Renal pelvis (tissue), 4 donors: ENCODE data around the gene KRT7. TPM values are rescaled to one million over a fixed set of nuclear protein-coding genes. Genes with fewer than 3 reads are reported as not detected.
"Not testable (repeated sequence)": the region's sequence is repeated elsewhere in the genome, so short reads cannot be mapped to it uniquely, and the experiment has no call there.

ENCODE experiments used
- DNase-seq: peaks from one replicate; pipeline ENCODE4 v3.0.0-alpha.2; 2013
- polyA plus RNA-seq, 3 donors: library from polyadenylated mRNA; unstranded; fragments of 120-200 nt; gene quantifications; one replicate each; pipeline ENCODE4 v1.2.1, GENCODE V29; 2013; ENCODE audit not compliant: insufficient read length in 3 of 3

Gene KRT7
- polyA plus RNA-seq, 3 donors = 62.3 to 83.1 (median 64.3) TPM

GRCh38 chr12:52227606-52228166, 5.4 kb upstream of the KRT7 start:
- no peak for DNase-seq

GRCh38 chr12:52228366-52228765, 4.7 kb upstream of the KRT7 start:
- no peak for DNase-seq

GRCh38 chr12:52228931-52229330, 4.1 kb upstream of the KRT7 start:
- DNase-seq = no peak

- DNase-seq = no peak
Measured at GRCh38 chr12:52229836-52230343, 3.2 kb upstream of the KRT7 start.

GRCh38 chr12:52230364-52231281, 2.4 kb upstream of the KRT7 start:
- DNase-seq = no peak

GRCh38 chr12:52231305-52232202, 1.5 kb upstream of the KRT7 start:
- DNase-seq = no peak

GRCh38 chr12:52232203-52232673, 805 bp upstream of the KRT7 start:
- no peak for DNase-seq

- no peak for DNase-seq
Measured at GRCh38 chr12:52233462-52234207, 592 bp downstream of the KRT7 start.

- DNase-seq = no peak
Measured at GRCh38 chr12:52234223-52234810, 1.3 kb downstream of the KRT7 start.

GRCh38 chr12:52235001-52235764, 2.1 kb downstream of the KRT7 start:
- DNase-seq = no peak

GRCh38 chr12:52235822-52236361, 2.8 kb downstream of the KRT7 start:
- no peak for DNase-seq

GRCh38 chr12:52236386-52237050, 3.5 kb downstream of the KRT7 start:
- no peak for DNase-seq

- no peak for DNase-seq
Measured at GRCh38 chr12:52238207-52238840, 5.3 kb downstream of the KRT7 start.

- DNase-seq = no peak
Measured at GRCh38 chr12:52238916-52239646, 6.0 kb downstream of the KRT7 start.

GRCh38 chr12:52239767-52240166, 6.7 kb downstream of the KRT7 start:
- no peak for DNase-seq

- DNase-seq = not testable (repeated sequence)
Measured at GRCh38 chr12:52240247-52240646, 7.2 kb downstream of the KRT7 start.

- DNase-seq = no peak
Measured at GRCh38 chr12:52241205-52241842, 8.3 kb downstream of the KRT7 start.
